GM15510 (cell line): ENCODE measurements around the gene CBR4.

Experiments used
- POLR2A ChIP-seq: IDR thresholded peaks from 3 replicates; pipeline ENCODE4 v1.6.1; 2011; ENCODE audit warnings: borderline replicate concordance; ENCODE audit not compliant: insufficient read length; ENCODE audit errors: extremely low read depth

CBR4 gene

DNA sequence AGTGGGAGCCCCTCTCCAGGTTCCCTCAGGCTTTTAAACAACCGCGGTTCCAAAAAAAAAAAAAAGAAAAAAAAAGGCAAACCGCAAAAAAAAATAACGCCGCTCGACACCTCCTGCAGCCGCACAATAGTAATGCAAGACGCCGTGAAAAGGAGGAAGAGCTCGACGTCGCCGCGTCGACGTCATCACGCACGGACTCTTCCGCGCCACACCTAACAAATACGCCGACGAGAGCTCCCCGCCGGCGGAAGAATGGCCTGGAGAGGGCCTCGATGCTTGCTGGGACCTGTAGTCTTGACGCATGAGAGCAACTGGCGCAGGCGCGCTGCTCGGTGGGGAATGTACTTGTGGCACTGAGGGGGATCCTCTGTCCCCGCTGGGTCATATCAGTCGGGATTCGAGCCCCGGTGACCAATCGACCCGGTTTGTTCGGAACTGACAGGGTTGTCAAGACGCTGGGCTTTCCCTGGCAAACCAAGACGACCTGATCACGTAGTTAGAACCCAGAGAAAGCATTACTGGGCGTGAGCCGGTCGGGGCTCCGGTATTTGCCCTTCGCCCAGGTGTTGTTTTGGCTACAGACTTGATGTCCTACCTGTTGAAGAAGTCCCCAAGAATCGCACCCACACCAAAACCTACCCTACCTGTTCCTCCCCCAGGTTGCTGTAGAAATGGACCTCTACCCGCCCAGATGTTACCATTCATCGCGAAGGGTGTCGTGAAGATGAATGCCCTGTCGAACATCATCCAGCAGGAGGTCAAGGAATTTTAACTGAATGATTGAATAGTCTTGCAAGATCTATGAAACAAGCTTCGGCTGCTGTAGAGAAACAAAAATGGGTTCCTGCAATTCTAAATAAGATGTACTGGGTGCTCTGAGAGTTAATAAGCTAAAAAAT lies at the start of gene CBR4:
TSS of gene CBR4 (minus strand) at position 131 of the 899 bp plus-strand sequence. CDS start 166 bp downstream, outside the sequence.
- TF ChIP-seq POLR2A, result peak; percentile 86

GRCh38 chr4:169059306-169060211 lies 49.5 kb upstream of the CBR4 start:
- no peak for TF ChIP-seq POLR2A

DNA sequence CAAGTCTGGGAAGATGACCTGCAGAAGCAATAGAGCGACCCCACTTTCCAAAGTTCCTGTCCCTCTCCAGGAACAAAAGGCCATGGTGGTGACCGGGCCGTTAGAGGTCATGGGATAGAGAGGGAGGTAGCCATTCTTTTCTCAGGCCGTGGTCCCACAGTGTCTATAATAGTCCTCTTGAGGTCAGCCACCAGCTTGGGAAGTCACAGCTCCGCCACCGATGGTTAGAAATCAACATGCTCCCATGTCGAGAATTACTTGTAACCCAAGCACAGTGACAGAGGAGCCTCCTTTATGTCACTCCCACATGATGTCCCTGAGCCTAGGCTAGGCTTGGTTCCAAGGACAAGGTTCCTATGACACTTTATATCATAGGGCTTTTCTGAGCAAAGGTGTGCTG lies 48.3 kb upstream of the CBR4 start:
- no peak for TF ChIP-seq POLR2A

GRCh38 chr4:169054879-169055278 lies 44.8 kb upstream of the CBR4 start:
- TF ChIP-seq POLR2A, result no peak

- TF ChIP-seq POLR2A, result no peak
Measured at GRCh38 chr4:169052594-169052945, 42.5 kb upstream of the CBR4 start.

DNA sequence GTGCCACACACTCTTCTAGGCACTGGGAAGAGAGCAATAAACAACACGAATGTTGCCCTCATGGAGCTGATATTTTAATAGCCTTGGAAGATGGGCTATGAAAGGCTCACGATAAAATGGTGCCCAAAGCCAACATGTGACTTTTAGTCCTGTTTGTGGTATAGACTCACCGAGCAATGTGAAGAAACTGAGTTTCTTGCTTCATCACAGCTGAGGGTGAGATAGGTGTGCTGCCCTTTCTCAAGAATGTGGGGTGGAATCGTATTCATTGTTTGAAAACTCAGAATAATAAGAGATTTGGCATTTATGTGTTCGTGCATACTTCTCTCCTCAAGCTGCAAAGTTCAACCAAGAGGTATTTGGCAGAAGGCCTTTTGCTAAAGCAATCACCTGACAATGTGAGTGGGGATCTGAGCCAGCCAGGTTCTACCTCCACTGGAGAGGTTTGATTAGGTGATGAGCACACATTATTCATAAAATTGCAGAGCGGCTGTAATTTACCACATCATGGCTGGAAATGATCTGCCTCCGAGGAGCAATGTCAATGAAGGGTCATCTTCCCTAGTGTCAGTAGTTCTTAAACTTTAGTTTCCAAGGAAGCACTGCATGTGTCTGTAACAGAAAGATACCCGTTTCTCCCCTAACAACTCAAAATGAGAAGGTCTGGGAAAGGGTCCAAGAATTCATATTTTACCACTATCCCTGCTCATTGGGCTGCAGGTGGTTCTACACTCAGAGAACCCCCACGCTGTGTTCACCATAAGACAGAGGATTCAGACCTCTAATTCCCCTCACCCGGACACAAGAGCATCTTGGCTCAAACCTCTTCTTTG lies 41.9 kb upstream of the CBR4 start:
- TF ChIP-seq POLR2A, result no peak

DNA sequence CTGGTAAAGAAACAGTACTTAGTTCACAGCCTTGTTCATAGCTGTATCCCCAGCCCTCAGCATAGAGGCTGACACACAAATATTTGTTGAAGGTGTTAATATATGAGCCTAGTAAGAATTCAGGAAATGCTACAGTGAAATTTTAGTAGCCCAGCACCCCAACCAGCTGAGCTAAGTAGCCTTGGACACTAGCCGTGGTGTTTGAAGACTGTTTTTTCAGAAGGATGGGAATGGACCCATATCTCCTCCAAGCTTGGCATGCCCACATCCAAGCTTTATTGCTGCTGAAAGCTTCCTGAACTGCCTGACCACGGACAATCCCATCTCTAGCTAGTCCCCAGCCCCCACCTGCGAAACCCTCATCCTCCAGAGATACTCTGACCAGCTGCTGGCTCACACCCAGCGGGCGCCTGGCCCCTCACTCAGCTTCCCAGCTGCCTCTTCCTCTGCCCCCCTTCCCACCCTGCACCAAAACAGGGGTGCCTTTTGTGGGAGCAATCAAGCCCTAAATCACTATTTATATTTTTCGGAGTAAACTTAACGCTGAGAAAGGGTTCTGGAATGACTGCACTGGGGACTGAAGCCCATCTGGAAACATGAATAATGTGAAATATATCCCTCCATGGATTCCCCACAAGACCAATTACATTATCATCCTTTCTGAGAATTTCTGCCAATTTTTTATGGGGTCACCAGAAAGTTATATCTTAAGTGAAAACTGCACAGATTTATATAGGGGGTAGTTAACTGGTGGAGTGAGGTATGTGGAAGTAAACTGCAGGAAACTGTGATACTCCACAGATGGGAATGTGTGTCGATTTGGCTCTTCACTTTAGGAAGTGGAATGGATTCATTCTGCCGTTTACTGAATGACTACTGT lies 41.1 kb upstream of the CBR4 start:
- TF ChIP-seq POLR2A, result no peak

DNA sequence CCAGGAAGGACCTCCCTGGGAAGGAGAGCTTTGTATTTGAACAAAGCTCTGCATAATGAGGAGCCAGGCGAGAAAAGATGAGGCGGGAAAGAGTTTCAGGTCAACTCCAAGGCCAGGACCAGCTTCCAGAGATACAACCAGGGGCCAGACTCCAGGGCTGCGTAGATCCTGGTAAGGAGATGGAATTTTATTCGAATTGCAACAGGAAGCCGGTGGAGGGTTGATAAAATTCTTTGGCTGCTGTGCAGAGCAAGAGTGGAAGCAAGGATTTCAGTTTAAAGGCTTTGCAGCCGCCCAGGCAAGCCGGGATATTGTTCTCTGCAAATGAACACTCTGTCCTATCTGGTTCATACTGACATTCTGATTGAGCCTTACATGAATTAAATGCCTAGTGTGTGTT lies 40.2 kb upstream of the CBR4 start:
- TF ChIP-seq POLR2A, result no peak

GRCh38 chr4:169048868-169049414 lies 38.9 kb upstream of the CBR4 start:
- no peak for TF ChIP-seq POLR2A

- no peak for TF ChIP-seq POLR2A
Measured at GRCh38 chr4:169047956-169048355, 37.9 kb upstream of the CBR4 start.

- TF ChIP-seq POLR2A, result no peak
Measured at GRCh38 chr4:169045862-169046584, 36.0 kb upstream of the CBR4 start.

- TF ChIP-seq POLR2A, result no peak
Measured at GRCh38 chr4:169044714-169045447, 34.8 kb upstream of the CBR4 start.

DNA sequence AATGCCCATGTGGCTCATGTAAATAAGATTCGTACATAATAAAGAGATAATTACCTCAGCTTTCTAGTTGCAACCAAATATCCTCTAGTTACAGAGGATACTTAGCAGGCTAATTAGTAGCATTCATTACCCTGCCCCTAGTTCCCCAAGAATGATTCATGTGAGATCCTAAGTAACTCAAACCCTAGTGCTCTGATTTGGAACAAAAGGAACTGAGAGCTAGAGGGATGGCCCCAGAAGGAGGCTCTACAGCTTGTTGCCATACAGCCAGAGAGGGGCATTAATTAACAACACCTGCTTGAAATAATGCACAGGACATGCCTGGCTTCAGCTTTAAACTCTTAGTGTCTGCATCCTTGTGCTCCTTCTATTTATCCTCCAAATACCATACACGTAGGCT lies 32.6 kb upstream of the CBR4 start:
- no peak for TF ChIP-seq POLR2A
